Left cardiac atrium (tissue), 4 donors: ENCODE results near the gene CPNE2. TPM values are rescaled to one million over a fixed set of nuclear protein-coding genes. Genes with fewer than 3 reads are reported as not detected.
"Not testable (repeated sequence)": the region's sequence is repeated elsewhere in the genome, so short reads cannot be mapped to it uniquely, and the experiment has no call there.

Experiments
- ATAC-seq, 2 donors: fragments of 200-7000 bp; cut with Tn5 transposase; one replicate each; pipeline ENCODE4 v1.9.1; 2020; ENCODE audit warnings: mild to moderate bottlenecking in 2 of 2, moderate library complexity in 2 of 2
- DNase-seq: peaks from one replicate; pipeline ENCODE4 v3.0.0-alpha.2; 2020
- intact Hi-C, 2 donors: fragments of 100-400 bp; cut with DNase I; formaldehyde crosslinking; loops; one replicate each; pipeline versions ENCODE4 v1.14.1 to v1.15.1; 2022 to 2023
- total RNA-seq, 2 donors: library from RNA; stranded (reverse); fragmentation: NEBNext Ultra II Directional; extraction: Animal tissue kit (Norgen Biotek cat#: 25700); gene quantifications; one replicate each; pipeline ENCODE4 v1.2.1, GENCODE V29; 2021
- donor health status: DM: no; HTN: yes; CAD: no.
- donor health status: DM: no; HTN: yes; CAD: no; lungs with severe emphysema.
- donor health status: DM: yes; HTN: yes; CAD: no.
- donor health status: Dilated cardiomyopathy.

CPNE2 gene
- total RNA-seq, 2 donors from 2014 or later, result 16.1 to 17.6 TPM

- ATAC-seq (no peak), DNase-seq (no peak)
- intact Hi-C loops, result no loop called here
Measured at GRCh38 chr16:57066625-57067024, 25.8 kb upstream of the CPNE2 start.

- DNase-seq (no peak), ATAC-seq (no peak)
- intact Hi-C loops, result no loop called here
Measured at GRCh38 chr16:57067347-57067746, 25.0 kb upstream of the CPNE2 start.

- intact Hi-C loops, result no loop called here
- ATAC-seq, result no peak
Measured at GRCh38 chr16:57069053-57069452, 23.3 kb upstream of the CPNE2 start.

GRCh38 chr16:57069635-57070370 is 22.6 kb upstream of the CPNE2 start:
- DNase-seq (no peak), ATAC-seq (no peak)
- intact Hi-C loops, result no loop called here

More at GRCh38 chr16:57069053-57069452, 23.3 kb upstream of the CPNE2 start:
- no peak for DNase-seq

GRCh38 chr16:57070424-57070823 is 22.0 kb upstream of the CPNE2 start:
- ATAC-seq (no peak), DNase-seq (no peak)
- intact Hi-C loops, result no loop called here

GRCh38 chr16:57071081-57071732 is 21.2 kb upstream of the CPNE2 start:
- DNase-seq, ATAC-seq, intact Hi-C loops: not testable (repeated sequence)

- intact Hi-C loops, result no loop called here
- DNase-seq, result no peak
- ATAC-seq, result peak in 1 of 2 donors; percentile 58
Measured at GRCh38 chr16:57071831-57072582, 20.4 kb upstream of the CPNE2 start.

GRCh38 chr16:57072616-57073275 is 19.6 kb upstream of the CPNE2 start:
- intact Hi-C loops, result no loop called here
- DNase-seq (no peak), ATAC-seq (no peak)

- intact Hi-C loops, result no loop called here
- ATAC-seq (no peak), DNase-seq (no peak)
Measured at GRCh38 chr16:57077714-57078113, 14.7 kb upstream of the CPNE2 start.

- intact Hi-C loops, result loop anchor here in 1 of 2 donors (10.0 kb wide), 1 partner anchor 333 kb away; no protein-coding TSS in a partner anchor
- no peak for ATAC-seq
- no peak for DNase-seq
Measured at GRCh38 chr16:57081744-57082143, 10.6 kb upstream of the CPNE2 start.

GRCh38 chr16:57082664-57083063 is 9.7 kb upstream of the CPNE2 start:
- no peak for DNase-seq
- intact Hi-C loops, result loop anchor here in 1 of 2 donors (10.0 kb wide), 1 partner anchor 332 kb away; no protein-coding TSS in a partner anchor
- no peak for ATAC-seq

- ATAC-seq (no peak), DNase-seq (no peak)
- intact Hi-C loops, result loop anchor here (1.0 to 10.0 kb wide), 4 partner anchors 83 to 334 kb away; no protein-coding TSS in a partner anchor
Measured at GRCh38 chr16:57083485-57084126, 8.8 kb upstream of the CPNE2 start.

- peak; percentile 70 for DNase-seq
- intact Hi-C loops, result loop anchor here (1.0 to 10.0 kb wide), 4 partner anchors 82 to 333 kb away; no protein-coding TSS in a partner anchor
- peak; percentile 76 to 87 for ATAC-seq
Measured at GRCh38 chr16:57084257-57084770, 8.1 kb upstream of the CPNE2 start.

GRCh38 chr16:57084996-57085395 is 7.4 kb upstream of the CPNE2 start:
- intact Hi-C loops, result loop anchor here (1.0 to 10.0 kb wide), 4 partner anchors 82 to 332 kb away; no protein-coding TSS in a partner anchor
- DNase-seq, result no peak
- no peak for ATAC-seq

GRCh38 chr16:57087003-57087402 is 5.4 kb upstream of the CPNE2 start:
- no peak for ATAC-seq
- intact Hi-C loops, result loop anchor here in 1 of 2 donors (10.0 kb wide), 1 partner anchor 328 kb away; no protein-coding TSS in a partner anchor
- DNase-seq, result no peak

GRCh38 chr16:57089406-57089805 is 3.0 kb upstream of the CPNE2 start:
- DNase-seq (no peak), ATAC-seq (no peak)
- intact Hi-C loops, result loop anchor here in 1 of 2 donors (10.0 kb wide), 1 partner anchor 325 kb away; no protein-coding TSS in a partner anchor

- intact Hi-C loops, result no loop called here
- peak; percentile 11 to 42 for ATAC-seq
- peak; percentile 61 for DNase-seq
Measured at GRCh38 chr16:57091200-57091974, 996 bp upstream of the CPNE2 start.
